HCT116 (cell line): ENCODE results near the gene BLNK. TPM values are rescaled to one million over a fixed set of nuclear protein-coding genes. Genes with fewer than 3 reads are reported as not detected.

ENCODE experiments used
- ATAC-seq: fragments of 200-7000 bp; cut with Tn5 transposase; 2 replicates; pipeline ENCODE4 v1.9.1; 2020; ENCODE audit warnings: mild to moderate bottlenecking, moderate library complexity
- BruUV-seq: library from RNA; stranded (reverse); fragments of 400-500 nt; replicated peaks from 2 replicates; lab custom pipeline; 2021; lab: Mats Ljungman, UMichigan
- CTCF ChIA-PET: fragments of 300-600 bp; sonication (Branson Sonifier 250); formaldehyde crosslinking; loops from one replicate; lab custom pipeline; 2021; ENCODE audit warnings: antibody characterized with exemption; lab: Charles Lee
- POLR2A ChIA-PET: fragments of 300-600, 350-600 bp; sonication (Branson Sonifier 250); formaldehyde crosslinking; loops from one replicate; lab custom pipeline; 2021; ENCODE audit warnings: antibody characterized with exemption; lab: Charles Lee
- RAD21 ChIA-PET, 2 experiments: fragments of 300-600 bp; sonication (Branson Sonifier 250); formaldehyde crosslinking; loops; one replicate each; lab custom pipeline; 2023; ENCODE audit warnings: low total read pairs in 2 of 2; ENCODE audit not compliant: uncharacterized antibody in 2 of 2, unreplicated experiment in 2 of 2, low non-redundant PET in 1 of 2; lab: Charles Lee
- DNase-seq: peaks from one replicate; pipeline ENCODE4 v3.0.0-alpha.2; 2010; ENCODE audit warnings: low read depth, low spot score
- H2AFZ ChIP-seq: fragments of 200-600 bp; shearing (Covaris generic), sonication (generic); 2 replicates; pipeline ENCODE4 v1.6.1; 2017; ENCODE audit warnings: low read depth, mixed run types, mixed read lengths, antibody characterized with exemption, low read length; ENCODE audit not compliant: poor library complexity, severe bottlenecking
- H3K27ac ChIP-seq: 2 replicates; pipeline ENCODE4 v1.5.1; 2012; ENCODE audit warnings: low read depth, low read length
- H3K27me3 ChIP-seq: fragments of 200-600 bp; sonication (generic); 2 replicates; pipeline ENCODE4 v1.6.1; 2016; ENCODE audit warnings: mixed run types, low read length, mixed read lengths; ENCODE audit not compliant: insufficient read depth
- H3K36me3 ChIP-seq, 2 experiments: fragments of 200-500 bp in 1 of 2; fragments of 200-600 bp in 1 of 2; sonication (Bioruptor generic) in 1 of 2; sonication (generic) in 1 of 2; 2 replicates each; pipeline versions ENCODE4 v1.5.1 to v1.6.1; 2014 to 2016; ENCODE audit warnings: low read length in 2 of 2, inconsistent platforms in 1 of 2, mixed read lengths in 1 of 2, mixed run types in 1 of 2; ENCODE audit not compliant: insufficient read depth in 2 of 2, control insufficient read depth in 1 of 2
- H3K4me1 ChIP-seq, 2 experiments: fragments of 200-600 bp in 1 of 2; sonication (generic) in 1 of 2; 2 replicates each; pipeline versions ENCODE4 v1.5.1 to v1.6.1; 2012 to 2017; ENCODE audit warnings: low read length in 2 of 2, inconsistent platforms in 1 of 2, mild to moderate bottlenecking in 1 of 2, mixed read lengths in 1 of 2, mixed run types in 1 of 2, moderate library complexity in 1 of 2; ENCODE audit not compliant: insufficient read depth in 2 of 2, control insufficient read depth in 1 of 2
- H3K4me2 ChIP-seq: fragments of 200-600 bp; sonication (generic); 2 replicates; pipeline ENCODE4 v1.6.1; 2017; ENCODE audit warnings: mixed run types, low read length, mixed read lengths
- H3K4me3 ChIP-seq, 2 experiments: fragments of 200-600 bp in 1 of 2; sonication (generic) in 1 of 2; replicated peaks in 1 of 2; 2 replicates each; pipeline ENCODE4 v1.5.1; 2011 to 2016; ENCODE audit warnings: low read length in 2 of 2, control low read depth in 1 of 2, low read depth in 1 of 2, mild to moderate bottlenecking in 1 of 2, mixed read lengths in 1 of 2, mixed run types in 1 of 2
- H3K79me2 ChIP-seq: fragments of 200-600 bp; sonication (generic); 2 replicates; pipeline ENCODE4 v1.6.1; 2017; ENCODE audit warnings: mild to moderate bottlenecking, mixed run types, low read length, moderate library complexity, mixed read lengths; ENCODE audit not compliant: insufficient read depth
- H3K9ac ChIP-seq: fragments of 200-600 bp; sonication (generic); 2 replicates; pipeline ENCODE4 v1.6.1; 2016; ENCODE audit warnings: low read length, mixed read lengths
- H3K9me2 ChIP-seq: fragments of 200-600 bp; sonication (generic), shearing (Covaris generic); 2 replicates; pipeline ENCODE4 v1.6.1; 2017; ENCODE audit warnings: mixed run types, mild to moderate bottlenecking, moderate library complexity; ENCODE audit not compliant: insufficient read depth
- H3K9me3 ChIP-seq, 2 experiments: fragments of 200-500 bp in 1 of 2; fragments of 200-600 bp in 1 of 2; sonication (Bioruptor generic) in 1 of 2; sonication (generic) in 1 of 2; 2 replicates each; pipeline ENCODE4 v1.6.1; 2014 to 2017; ENCODE audit warnings: low read length in 2 of 2, mixed read lengths in 2 of 2, inconsistent platforms in 1 of 2, low read depth in 1 of 2, mild to moderate bottlenecking in 1 of 2, mixed run types in 1 of 2, moderate library complexity in 1 of 2; ENCODE audit not compliant: control insufficient read depth in 1 of 2, insufficient read depth in 1 of 2
- H4K20me1 ChIP-seq: fragments of 200-600 bp; sonication (generic), shearing (Covaris generic); 2 replicates; pipeline ENCODE4 v1.6.1; 2017; ENCODE audit warnings: mixed run types, mild to moderate bottlenecking, moderate library complexity; ENCODE audit not compliant: insufficient read depth
- EGR1 ChIP-seq: IDR thresholded peaks from 2 replicates; pipeline ENCODE4 v1.6.1; 2012; ENCODE audit warnings: low read depth
- EZH2 ChIP-seq: fragments of 200-600 bp; sonication (generic); IDR thresholded peaks from 2 replicates; pipeline ENCODE4 v1.6.1; 2017; ENCODE audit warnings: antibody characterized with exemption, mixed run types
- JUND ChIP-seq: IDR thresholded peaks from 2 replicates; pipeline ENCODE4 v1.6.1; 2012
- POLR2AphosphoS5 ChIP-seq: IDR thresholded peaks from 2 replicates; pipeline ENCODE4 v1.6.1; 2011; ENCODE audit warnings: mild to moderate bottlenecking, low read depth, low read length, moderate library complexity
- SIN3A ChIP-seq: IDR thresholded peaks from 2 replicates; pipeline ENCODE4 v1.6.1; 2012; ENCODE audit warnings: low read depth
- TCF7L2 ChIP-seq: IDR thresholded peaks from 2 replicates; pipeline ENCODE4 v1.7.0; 2011; ENCODE audit warnings: borderline replicate concordance, inconsistent platforms; ENCODE audit not compliant: insufficient read depth, insufficient read length; ENCODE audit errors: extremely low read depth
- YY1 ChIP-seq: IDR thresholded peaks from 2 replicates; pipeline ENCODE4 v1.6.1; 2011; ENCODE audit warnings: low read length, low read depth, moderate library complexity, mild to moderate bottlenecking; ENCODE audit not compliant: insufficient replicate concordance; ENCODE audit errors: extremely low read depth
- ZFX ChIP-seq: fragments of 450-650 bp; IDR thresholded peaks from 2 replicates; pipeline ENCODE4 v1.6.1; 2017
- ZNF274 ChIP-seq: fragments of 200-500 bp; sonication (Bioruptor generic); IDR thresholded peaks from 2 replicates; pipeline ENCODE4 v1.6.1; 2014; ENCODE audit warnings: mild to moderate bottlenecking, low read depth, low read length, inconsistent platforms
- intact Hi-C: fragments of 100-400 bp; cut with micrococcal nuclease; formaldehyde crosslinking; loops from 2 replicates; pipeline ENCODE4 v1.10.0; 2022
- total RNA-seq: library from RNA; stranded (reverse); gene quantifications from one replicate; pipeline ENCODE4 v1.2.1, GENCODE V29; 2021; ENCODE audit not compliant: unreplicated experiment
- TF ChIP-seq, protein P1 (sequence below): IDR thresholded peaks from 2 replicates; pipeline ENCODE4 v1.6.1; 2012
- TF ChIP-seq, protein P2 (sequence below): IDR thresholded peaks from 2 replicates; pipeline ENCODE4 v1.6.1; 2011; ENCODE audit warnings: mild to moderate bottlenecking, low read length, moderate library complexity; ENCODE audit not compliant: insufficient replicate concordance; ENCODE audit errors: extremely low read depth

Gene BLNK
- total RNA-seq, 1 experiment from 2014 or later = 0.59 TPM

DNA sequence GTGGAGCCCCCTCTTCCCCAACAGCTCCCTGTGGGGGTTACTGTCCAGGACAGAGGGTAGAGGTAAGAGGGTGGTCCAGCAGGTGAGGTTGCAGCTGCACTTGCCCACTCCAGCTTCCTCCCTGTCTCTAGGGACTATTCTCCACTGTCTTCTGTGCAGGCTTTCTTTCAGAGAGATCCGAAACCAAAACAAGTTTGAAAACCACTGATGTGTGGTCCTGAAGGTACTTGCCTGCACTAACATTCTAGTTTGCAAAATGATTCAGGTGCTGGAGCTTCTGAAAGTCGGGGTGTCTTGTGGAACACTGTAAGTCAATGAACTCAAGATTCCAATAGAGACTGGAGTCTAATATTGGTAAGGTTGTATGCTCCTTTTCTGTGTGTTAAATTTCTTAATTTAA is 63.1 kb downstream of the BLNK start:
- Histone ChIP-seq H2AFZ (no peak overlapping the region), H3K27me3 (no peaks in the 10 kb centered on the region), H3K9ac (no peak overlapping the region), H3K36me3 (no peaks in the 10 kb centered on the region), H4K20me1 (no peaks in the 10 kb centered on the region), H3K4me2 (no peak overlapping the region), H3K79me2 (no peaks in the 10 kb centered on the region), H3K9me3 (no peaks in the 10 kb centered on the region), H3K4me3 (no peak overlapping the region), H3K9me2 (no peaks in the 10 kb centered on the region), H3K27ac (no peak overlapping the region), H3K4me1 (no peaks in the 10 kb centered on the region)
- intact Hi-C loops = no loop called here
- RAD21 ChIA-PET = no interaction called here
- CTCF ChIA-PET = interaction anchor here (1.5 kb wide), 1 partner anchor 21 kb away, joined by 5 read pairs; no protein-coding TSS in a partner anchor
- TF ChIP-seq TCF7L2 (no peak), SIN3A (no peak), POLR2AphosphoS5 (no peak), EGR1 (no peak), JUND (no peak), YY1 (no peak), ZNF274 (no peak)
- TF ChIP-seq, protein P1, sequence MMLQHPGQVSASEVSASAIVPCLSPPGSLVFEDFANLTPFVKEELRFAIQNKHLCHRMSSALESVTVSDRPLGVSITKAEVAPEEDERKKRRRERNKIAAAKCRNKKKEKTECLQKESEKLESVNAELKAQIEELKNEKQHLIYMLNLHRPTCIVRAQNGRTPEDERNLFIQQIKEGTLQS = no peak
- TF ChIP-seq, all 23 proteins: peak for 0
- DNase-seq (no peak), ATAC-seq (no peak)
- POLR2A ChIA-PET = no interaction called here
- no TSS peak for BruUV-seq

DNA sequence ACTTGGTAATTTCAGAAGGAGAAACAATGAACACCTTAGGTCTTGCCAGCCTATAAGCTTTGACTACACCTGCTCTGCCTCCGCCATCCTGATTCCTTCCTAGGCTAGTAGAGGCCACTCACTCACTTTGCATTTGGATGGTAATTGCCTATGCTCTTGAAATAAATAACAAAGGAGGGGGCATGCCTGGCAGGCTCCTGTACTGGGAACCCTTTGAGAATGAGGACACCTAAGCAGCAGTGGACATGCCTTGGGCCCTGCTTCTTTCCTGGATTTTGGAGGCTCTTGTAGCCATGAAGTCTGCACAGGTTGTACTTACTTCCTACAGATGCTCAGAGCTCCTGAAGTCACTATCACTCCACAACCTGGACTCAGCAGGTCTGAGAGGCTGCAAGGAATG is 65.8 kb downstream of the BLNK start:
- no peak overlapping the region for H3K9ac ChIP-seq
- ATAC-seq = no peak
- no peaks in the 10 kb centered on the region for H3K27me3 ChIP-seq
- no peak overlapping the region for H3K4me2 ChIP-seq
- no peak overlapping the region for H3K27ac ChIP-seq
- no peaks in the 10 kb centered on the region for H4K20me1 ChIP-seq
- intact Hi-C loops = no loop called here
- no peak overlapping the region for H3K4me3 ChIP-seq
- POLR2A ChIA-PET = no interaction called here
- no peak overlapping the region for H2AFZ ChIP-seq
- TF ChIP-seq, protein P1 = no peak
- no peak for TF ChIP-seq ZFX
- TF ChIP-seq EZH2 = no peak
- no peak for TF ChIP-seq EGR1
- TF ChIP-seq, protein P2, sequence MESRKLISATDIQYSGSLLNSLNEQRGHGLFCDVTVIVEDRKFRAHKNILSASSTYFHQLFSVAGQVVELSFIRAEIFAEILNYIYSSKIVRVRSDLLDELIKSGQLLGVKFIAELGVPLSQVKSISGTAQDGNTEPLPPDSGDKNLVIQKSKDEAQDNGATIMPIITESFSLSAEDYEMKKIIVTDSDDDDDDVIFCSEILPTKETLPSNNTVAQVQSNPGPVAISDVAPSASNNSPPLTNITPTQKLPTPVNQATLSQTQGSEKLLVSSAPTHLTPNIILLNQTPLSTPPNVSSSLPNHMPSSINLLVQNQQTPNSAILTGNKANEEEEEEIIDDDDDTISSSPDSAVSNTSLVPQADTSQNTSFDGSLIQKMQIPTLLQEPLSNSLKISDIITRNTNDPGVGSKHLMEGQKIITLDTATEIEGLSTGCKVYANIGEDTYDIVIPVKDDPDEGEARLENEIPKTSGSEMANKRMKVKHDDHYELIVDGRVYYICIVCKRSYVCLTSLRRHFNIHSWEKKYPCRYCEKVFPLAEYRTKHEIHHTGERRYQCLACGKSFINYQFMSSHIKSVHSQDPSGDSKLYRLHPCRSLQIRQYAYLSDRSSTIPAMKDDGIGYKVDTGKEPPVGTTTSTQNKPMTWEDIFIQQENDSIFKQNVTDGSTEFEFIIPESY = no peak
- no peak for TF ChIP-seq TCF7L2
- RAD21 ChIA-PET = no interaction called here
- CTCF ChIA-PET = interaction anchor here (1.7 kb wide), 1 partner anchor 24 kb away, joined by 4 read pairs; no protein-coding TSS in a partner anchor
- H3K36me3 ChIP-seq = no peaks in the 10 kb centered on the region
- no peaks in the 10 kb centered on the region for H3K9me3 ChIP-seq
- no TSS peak for BruUV-seq
- H3K79me2 ChIP-seq = no peaks in the 10 kb centered on the region
- DNase-seq = no peak
- H3K9me2 ChIP-seq = no peaks in the 10 kb centered on the region
- H3K4me1 ChIP-seq = no peaks in the 10 kb centered on the region
